ENCODE data around the gene ATG16L2. TPM values are rescaled to one million over a fixed set of nuclear protein-coding genes. Genes with fewer than 3 reads are reported as not detected.

Gene ATG16L2, protein sequence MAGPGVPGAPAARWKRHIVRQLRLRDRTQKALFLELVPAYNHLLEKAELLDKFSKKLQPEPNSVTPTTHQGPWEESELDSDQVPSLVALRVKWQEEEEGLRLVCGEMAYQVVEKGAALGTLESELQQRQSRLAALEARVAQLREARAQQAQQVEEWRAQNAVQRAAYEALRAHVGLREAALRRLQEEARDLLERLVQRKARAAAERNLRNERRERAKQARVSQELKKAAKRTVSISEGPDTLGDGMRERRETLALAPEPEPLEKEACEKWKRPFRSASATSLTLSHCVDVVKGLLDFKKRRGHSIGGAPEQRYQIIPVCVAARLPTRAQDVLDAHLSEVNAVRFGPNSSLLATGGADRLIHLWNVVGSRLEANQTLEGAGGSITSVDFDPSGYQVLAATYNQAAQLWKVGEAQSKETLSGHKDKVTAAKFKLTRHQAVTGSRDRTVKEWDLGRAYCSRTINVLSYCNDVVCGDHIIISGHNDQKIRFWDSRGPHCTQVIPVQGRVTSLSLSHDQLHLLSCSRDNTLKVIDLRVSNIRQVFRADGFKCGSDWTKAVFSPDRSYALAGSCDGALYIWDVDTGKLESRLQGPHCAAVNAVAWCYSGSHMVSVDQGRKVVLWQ
- 10 to 100 TPM; 37.7 to 64.3 (median 52.5) TPM for total RNA-seq
- long read RNA-seq, donor 1, transcript ATG16L2-201 (18 exons, 2,243 nt): major isoform, 11 of 80 reads
- long read RNA-seq, donor 1, partial matches to known transcripts: 16 of 80 reads
- long read RNA-seq, donor 1, other reads (novel, unspliced or antisense): 50 of 80 reads
- long read RNA-seq, donor 2, transcript ATG16L2-201 (18 exons, 2,243 nt): major isoform, 6 of 14 reads
- long read RNA-seq, donor 2, partial matches to known transcripts: 0 of 14 reads
- long read RNA-seq, donor 2, other reads (novel, unspliced or antisense): 4 of 14 reads

DNA sequence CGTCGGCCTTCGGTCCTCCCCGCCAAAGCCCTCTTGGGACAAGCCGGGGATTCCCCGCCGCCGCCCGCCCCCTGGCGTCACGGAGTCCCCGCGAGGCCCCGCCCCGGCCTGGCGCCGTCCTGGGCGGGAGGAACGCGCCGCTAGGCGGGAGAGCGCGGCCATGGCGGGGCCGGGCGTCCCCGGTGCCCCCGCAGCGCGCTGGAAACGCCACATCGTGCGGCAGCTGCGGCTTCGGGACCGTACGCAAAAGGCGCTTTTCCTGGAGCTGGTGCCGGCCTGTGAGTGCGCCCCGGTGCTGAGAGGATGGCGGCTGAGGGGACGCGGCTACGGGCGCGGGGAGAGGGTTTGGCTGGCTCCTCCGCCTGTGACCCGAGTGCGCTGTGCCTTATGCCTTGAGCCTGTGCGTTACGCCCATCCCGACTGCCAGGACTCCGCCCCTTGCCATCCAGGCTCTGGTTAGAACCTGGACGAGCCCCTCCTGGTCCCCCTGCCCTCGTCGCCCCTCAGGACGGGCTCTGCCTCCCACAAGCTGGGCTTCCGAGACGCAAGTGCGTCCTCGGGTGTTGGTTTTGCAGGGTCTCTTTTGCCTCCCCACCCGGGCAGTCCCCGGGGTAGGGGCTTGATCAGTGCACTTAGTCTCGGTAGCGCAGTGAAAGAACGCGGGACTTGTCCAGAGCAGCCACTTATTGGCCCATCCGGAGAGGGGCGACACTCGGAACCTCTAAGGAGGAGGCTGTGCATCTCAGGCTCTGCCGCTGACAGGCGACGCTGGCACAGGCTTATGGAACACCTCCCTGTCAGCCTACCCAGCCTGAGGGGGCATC lies at the start of gene ATG16L2:
Gene ATG16L2, plus strand, starts transcription at position 126 of the 824 bp plus-strand sequence. Its CDS starts 35 bp downstream, at position 161.
- ATAC-seq: peak; percentile 92

DNA sequence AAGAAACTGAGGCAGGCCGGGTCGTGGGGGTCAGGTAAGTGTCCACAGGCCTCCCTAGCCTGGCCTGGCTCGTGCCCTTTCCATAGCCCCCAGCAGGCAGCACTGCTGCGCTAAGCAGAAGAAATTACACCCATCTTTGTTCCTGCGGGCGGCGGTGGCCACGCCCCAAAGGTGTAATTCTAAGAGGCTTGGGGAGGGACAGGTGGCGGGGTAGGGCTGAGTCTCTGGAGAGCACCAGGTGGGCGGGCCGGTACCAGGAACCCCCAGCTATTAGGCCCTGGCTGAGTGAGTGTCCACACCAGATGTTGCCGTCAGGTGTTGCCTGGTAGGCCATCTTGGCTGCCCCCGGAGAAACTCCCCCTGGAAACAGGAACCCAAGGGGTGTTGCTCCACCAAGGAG lies 49.7 kb upstream of the ATG16L2 start:
- H3K36me3 ChIP-seq (ENCODE audit: low read depth): no peaks in the 10 kb centered on the region
- ATAC-seq: peak; percentile 95
- TF ChIP-seq, protein P1, sequence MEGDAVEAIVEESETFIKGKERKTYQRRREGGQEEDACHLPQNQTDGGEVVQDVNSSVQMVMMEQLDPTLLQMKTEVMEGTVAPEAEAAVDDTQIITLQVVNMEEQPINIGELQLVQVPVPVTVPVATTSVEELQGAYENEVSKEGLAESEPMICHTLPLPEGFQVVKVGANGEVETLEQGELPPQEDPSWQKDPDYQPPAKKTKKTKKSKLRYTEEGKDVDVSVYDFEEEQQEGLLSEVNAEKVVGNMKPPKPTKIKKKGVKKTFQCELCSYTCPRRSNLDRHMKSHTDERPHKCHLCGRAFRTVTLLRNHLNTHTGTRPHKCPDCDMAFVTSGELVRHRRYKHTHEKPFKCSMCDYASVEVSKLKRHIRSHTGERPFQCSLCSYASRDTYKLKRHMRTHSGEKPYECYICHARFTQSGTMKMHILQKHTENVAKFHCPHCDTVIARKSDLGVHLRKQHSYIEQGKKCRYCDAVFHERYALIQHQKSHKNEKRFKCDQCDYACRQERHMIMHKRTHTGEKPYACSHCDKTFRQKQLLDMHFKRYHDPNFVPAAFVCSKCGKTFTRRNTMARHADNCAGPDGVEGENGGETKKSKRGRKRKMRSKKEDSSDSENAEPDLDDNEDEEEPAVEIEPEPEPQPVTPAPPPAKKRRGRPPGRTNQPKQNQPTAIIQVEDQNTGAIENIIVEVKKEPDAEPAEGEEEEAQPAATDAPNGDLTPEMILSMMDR (IDR thresholded peaks at IDR 0.05): peak; percentile 47
- intact Hi-C loops (cut with DNase I, micrococcal nuclease): no loop called here
- DNase-seq: peak; percentile 81 to 86 (median 83)
- no peak overlapping the region for H3K4me3 ChIP-seq
- H3K9me3 ChIP-seq: no peaks in the 10 kb centered on the region
- H3K4me1 ChIP-seq (ENCODE audit: low read depth): peaks cover 16% of the 10 kb centered on the region

More for the DNA sequence above, at the start of gene ATG16L2:
- intact Hi-C loops (cut with DNase I, micrococcal nuclease): no loop called here
- TF ChIP-seq, protein P1 (IDR thresholded peaks at IDR 0.05): peak; percentile 25
- H3K36me3 ChIP-seq (ENCODE audit: low read depth): no peaks in the 10 kb centered on the region
- peaks cover 27% of the 10 kb centered on the region for H3K4me1 ChIP-seq (ENCODE audit: low read depth)
- peak; percentile 87 to 95 (median 93) for DNase-seq
- no peaks in the 10 kb centered on the region for H3K9me3 ChIP-seq
- H3K4me3 ChIP-seq: peak within 1 kb of the TSS; percentile 81

DNA sequence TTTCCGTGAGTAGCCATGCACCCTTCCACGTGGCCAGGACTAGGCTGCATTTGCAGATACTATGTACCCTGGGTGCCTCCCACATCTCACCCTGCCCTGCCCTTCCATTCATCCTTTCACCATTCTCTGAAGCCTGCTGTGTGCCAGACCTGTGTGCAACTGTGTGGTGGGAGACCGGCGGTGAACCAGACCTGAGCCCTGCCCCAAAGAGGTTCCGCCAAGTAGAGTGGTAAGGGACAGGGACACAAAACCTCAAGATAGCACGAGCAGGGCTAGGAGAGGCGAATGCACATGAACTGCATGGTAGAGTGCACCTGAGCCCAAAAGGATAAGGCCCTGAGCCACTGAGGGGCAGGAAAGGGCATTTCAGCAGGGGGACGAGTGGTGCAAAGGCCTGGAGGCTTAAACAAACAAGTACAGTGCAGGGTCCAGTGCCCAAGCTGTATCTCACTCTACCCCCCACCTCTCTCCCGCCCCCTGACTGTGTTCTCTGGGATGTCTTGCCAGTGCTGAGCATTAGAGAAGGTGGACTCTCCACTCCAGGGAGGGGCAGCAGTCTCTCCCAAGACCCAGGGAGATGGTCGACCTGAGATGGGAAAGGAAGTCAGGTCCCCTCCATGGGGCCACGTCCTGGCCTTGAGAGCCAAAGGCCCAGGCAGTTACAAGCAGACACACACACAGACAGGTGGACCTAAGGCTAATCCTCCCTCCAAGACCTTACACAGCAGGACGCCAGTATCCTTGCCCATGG lies 47.9 kb upstream of the ATG16L2 start:
- intact Hi-C loops (cut with DNase I, micrococcal nuclease): no loop called here
- TF ChIP-seq, protein P1 (IDR thresholded peaks at IDR 0.05): no peak
- no peak for DNase-seq
- Histone ChIP-seq H3K4me1 (ENCODE audit: low read depth) (peaks cover 21% of the 10 kb centered on the region), H3K36me3 (ENCODE audit: low read depth) (no peaks in the 10 kb centered on the region), H3K9me3 (no peaks in the 10 kb centered on the region), H3K4me3 (no peak overlapping the region)
- no peak for ATAC-seq

DNA sequence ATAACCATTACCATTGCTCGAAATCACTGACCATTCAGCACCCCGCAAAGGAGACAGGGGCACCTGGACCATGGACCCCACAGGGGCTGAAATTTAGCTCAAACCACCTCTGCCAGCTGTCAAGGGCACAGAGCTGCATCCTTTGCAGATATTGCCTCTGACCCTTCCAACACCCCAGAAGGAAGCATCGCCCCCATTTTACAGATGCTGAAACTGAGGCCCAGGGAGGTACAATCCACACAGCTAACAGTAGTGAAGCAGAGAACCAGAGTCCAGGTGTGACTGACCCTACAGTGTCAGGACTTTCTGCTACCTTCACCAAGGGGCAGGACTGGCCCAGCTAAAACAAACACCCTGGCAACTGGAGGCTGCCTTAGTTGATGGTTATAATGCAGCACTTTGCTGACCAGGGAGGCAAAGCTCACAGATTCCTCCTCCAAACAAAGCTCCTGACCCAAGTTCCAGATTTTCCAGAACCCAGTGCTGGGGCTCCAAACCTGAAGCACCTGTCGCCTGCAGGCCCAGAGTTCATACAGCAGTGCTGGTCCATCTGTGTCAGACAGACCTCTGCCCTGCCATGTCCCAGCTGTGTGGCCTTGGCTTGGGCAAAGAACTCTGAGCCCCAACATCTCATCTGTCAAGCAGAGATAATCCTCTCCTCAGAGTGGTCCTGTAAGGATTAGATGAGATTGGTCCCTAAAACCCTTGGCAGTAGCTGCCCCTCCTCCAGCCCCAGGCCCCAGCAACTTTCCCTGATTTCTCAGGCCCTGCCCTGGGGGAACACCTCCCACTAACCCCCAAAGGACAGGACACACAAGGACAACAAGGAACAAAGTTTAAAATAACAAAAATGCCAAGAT lies 46.8 kb upstream of the ATG16L2 start:
- ATAC-seq (no peak), DNase-seq (no peak)
- no peak overlapping the region for H3K4me3 ChIP-seq
- H3K36me3 ChIP-seq (ENCODE audit: low read depth): no peaks in the 10 kb centered on the region
- peaks cover 22% of the 10 kb centered on the region for H3K4me1 ChIP-seq (ENCODE audit: low read depth)
- intact Hi-C loops (cut with DNase I, micrococcal nuclease): no loop called here
- TF ChIP-seq, protein P1 (IDR thresholded peaks at IDR 0.05): no peak
- no peaks in the 10 kb centered on the region for H3K9me3 ChIP-seq

Data from mucosa of descending colon (tissue), 3 donors.